Stimulated activated memory B cell treated with anti-CD40 and anti-IgM and Interleukin-4, amounts not matched to agents 10 μg/mL and 1 μg/mL and 100 μg/mL, for 72 hours (primary cell): ENCODE measurements around the gene MEMO1.
"Not testable (repeated sequence)": the region's sequence is repeated elsewhere in the genome, so short reads cannot be mapped to it uniquely, and the experiment has no call there.

Experiments
- ATAC-seq: fragments of 150-1000 bp; cut with Tn5 transposase; 2 replicates; pipeline ENCODE4 v1.10.0; 2021
- H3K27ac Mint-ChIP-seq: one replicate; pipeline ENCODE4 v1.8.0; 2022; ENCODE audit warnings: mild to moderate bottlenecking, mixed read lengths
- H3K27me3 Mint-ChIP-seq: one replicate; pipeline ENCODE4 v1.8.0; 2022; ENCODE audit warnings: mixed read lengths
- H3K36me3 Mint-ChIP-seq: one replicate; pipeline ENCODE4 v1.8.0; 2022; ENCODE audit warnings: mixed read lengths
- H3K4me1 Mint-ChIP-seq: one replicate; pipeline ENCODE4 v1.8.0; 2022; ENCODE audit warnings: mixed read lengths
- H3K4me3 Mint-ChIP-seq: one replicate; pipeline ENCODE4 v1.8.0; 2022; ENCODE audit warnings: mild to moderate bottlenecking, moderate library complexity, mixed read lengths
- H3K9me3 Mint-ChIP-seq: one replicate; pipeline ENCODE4 v1.8.0; 2022; ENCODE audit warnings: mixed read lengths

Gene MEMO1

DNA sequence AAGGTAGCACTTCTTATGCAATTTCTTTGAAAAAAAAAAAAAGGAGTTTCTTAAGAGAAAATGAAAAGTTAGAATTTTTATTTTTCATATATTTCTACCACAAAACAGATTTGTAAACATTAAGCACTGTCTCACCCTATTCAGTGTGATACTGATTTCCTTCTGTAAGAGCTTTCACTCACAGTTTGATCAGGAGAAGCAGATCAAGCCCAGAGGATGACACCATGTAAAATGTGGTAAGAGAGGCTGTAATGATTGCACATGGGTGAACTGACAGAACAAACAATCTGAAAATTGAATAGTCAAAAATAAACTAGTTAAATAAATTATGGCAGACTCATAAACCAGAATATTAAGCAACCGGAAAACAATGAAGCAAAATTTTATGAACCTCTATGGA, 54.5 kb downstream of the MEMO1 start:
- no peak for ATAC-seq
- H3K4me1 Mint-ChIP-seq, result peaks cover 48% of the 10 kb centered on the region
- no peaks in the 10 kb centered on the region for H3K9me3 Mint-ChIP-seq
- H3K27me3 Mint-ChIP-seq, result no peaks in the 10 kb centered on the region
- peak overlapping the region; percentile 85 for H3K27ac Mint-ChIP-seq
- peaks cover 7% of the 10 kb centered on the region for H3K36me3 Mint-ChIP-seq
- H3K4me3 Mint-ChIP-seq, result peak overlapping the region; percentile 64

DNA sequence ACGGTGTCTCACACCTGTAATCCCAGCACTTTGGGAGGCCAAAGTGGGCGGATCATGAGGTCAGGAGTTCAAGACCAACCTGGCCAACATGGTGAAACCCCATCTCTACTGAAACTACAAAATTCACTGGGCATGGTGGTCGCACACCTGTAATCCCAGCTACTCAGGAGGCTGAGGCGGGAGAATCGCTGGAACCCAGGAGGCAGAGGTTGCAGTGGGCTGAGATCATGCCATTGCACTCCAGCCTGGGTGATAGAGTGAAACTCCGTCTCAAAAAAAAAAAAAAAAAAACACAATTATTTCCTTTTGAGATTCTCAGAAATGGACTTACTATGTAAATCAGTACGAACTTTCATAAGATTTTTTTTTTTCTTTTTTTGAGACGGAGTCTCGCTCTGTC, 57.7 kb downstream of the MEMO1 start:
- H3K9me3 Mint-ChIP-seq, H3K27me3 Mint-ChIP-seq, H3K27ac Mint-ChIP-seq, H3K4me3 Mint-ChIP-seq, ATAC-seq: not testable (repeated sequence)
- Mint-ChIP-seq H3K4me1 (peaks cover 32% of the 10 kb centered on the region), H3K36me3 (peaks cover 14% of the 10 kb centered on the region)

- Mint-ChIP-seq H3K27ac (no peak overlapping the region), H3K4me3 (no peak overlapping the region)
- no peak for ATAC-seq
Measured at GRCh38 chr2:31950946-31951562, 59.8 kb downstream of the MEMO1 start.

GRCh38 chr2:31947871-31948270, 62.9 kb downstream of the MEMO1 start:
- ATAC-seq, result no peak
- Mint-ChIP-seq H3K27me3 (no peaks in the 10 kb centered on the region), H3K4me3 (no peak overlapping the region), H3K27ac (peak overlapping the region; percentile 24), H3K9me3 (no peaks in the 10 kb centered on the region), H3K4me1 (peaks cover 50% of the 10 kb centered on the region), H3K36me3 (peaks cover 20% of the 10 kb centered on the region)

More at GRCh38 chr2:31950946-31951562, 59.8 kb downstream of the MEMO1 start:
- Mint-ChIP-seq H3K36me3 (peaks cover 14% of the 10 kb centered on the region), H3K27me3 (no peaks in the 10 kb centered on the region), H3K9me3 (no peaks in the 10 kb centered on the region), H3K4me1 (peaks cover 32% of the 10 kb centered on the region)

DNA sequence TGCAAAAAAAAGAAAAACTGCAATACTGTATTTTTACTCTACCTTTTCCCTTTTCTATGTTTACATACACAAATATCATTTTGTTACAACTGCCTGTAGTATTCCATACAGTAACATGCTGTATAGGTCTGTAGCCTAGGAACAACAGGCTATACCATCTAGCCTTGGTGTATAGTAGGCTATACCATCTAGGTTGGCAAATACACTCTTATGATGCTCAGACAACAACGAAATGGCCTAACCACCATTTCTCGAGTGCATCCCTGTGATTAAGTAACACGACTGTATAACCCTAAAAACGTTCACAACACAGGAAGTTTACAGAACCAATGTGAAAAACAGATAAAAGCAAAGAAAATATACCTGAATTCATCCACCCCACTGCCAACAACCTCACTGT, 64.0 kb downstream of the MEMO1 start:
- H3K36me3 Mint-ChIP-seq, result peaks cover 20% of the 10 kb centered on the region
- H3K9me3 Mint-ChIP-seq, result no peaks in the 10 kb centered on the region
- ATAC-seq, result no peak
- peaks cover 50% of the 10 kb centered on the region for H3K4me1 Mint-ChIP-seq
- no peaks in the 10 kb centered on the region for H3K27me3 Mint-ChIP-seq
- no peak overlapping the region for H3K27ac Mint-ChIP-seq
- no peak overlapping the region for H3K4me3 Mint-ChIP-seq

- Mint-ChIP-seq H3K9me3 (no peaks in the 10 kb centered on the region), H3K4me1 (peaks cover 46% of the 10 kb centered on the region), H3K36me3 (peaks cover 20% of the 10 kb centered on the region), H3K4me3 (no peak overlapping the region), H3K27me3 (no peaks in the 10 kb centered on the region), H3K27ac (no peak overlapping the region)
- no peak for ATAC-seq
Measured at GRCh38 chr2:31945572-31945935, 65.3 kb downstream of the MEMO1 start.

- Mint-ChIP-seq H3K4me1 (peaks cover 46% of the 10 kb centered on the region), H3K27ac (peak overlapping the region; percentile 39), H3K36me3 (peaks cover 20% of the 10 kb centered on the region), H3K27me3 (no peaks in the 10 kb centered on the region), H3K9me3 (no peaks in the 10 kb centered on the region), H3K4me3 (no peak overlapping the region)
- no peak for ATAC-seq
Measured at GRCh38 chr2:31944828-31945571, 65.8 kb downstream of the MEMO1 start.

- Mint-ChIP-seq H3K27me3 (no peaks in the 10 kb centered on the region), H3K27ac (peak overlapping the region; percentile 39), H3K36me3 (peaks cover 13% of the 10 kb centered on the region), H3K9me3 (no peaks in the 10 kb centered on the region), H3K4me3 (no peak overlapping the region), H3K4me1 (peaks cover 39% of the 10 kb centered on the region)
- no peak for ATAC-seq
Measured at GRCh38 chr2:31943636-31944225, 67.1 kb downstream of the MEMO1 start.

DNA sequence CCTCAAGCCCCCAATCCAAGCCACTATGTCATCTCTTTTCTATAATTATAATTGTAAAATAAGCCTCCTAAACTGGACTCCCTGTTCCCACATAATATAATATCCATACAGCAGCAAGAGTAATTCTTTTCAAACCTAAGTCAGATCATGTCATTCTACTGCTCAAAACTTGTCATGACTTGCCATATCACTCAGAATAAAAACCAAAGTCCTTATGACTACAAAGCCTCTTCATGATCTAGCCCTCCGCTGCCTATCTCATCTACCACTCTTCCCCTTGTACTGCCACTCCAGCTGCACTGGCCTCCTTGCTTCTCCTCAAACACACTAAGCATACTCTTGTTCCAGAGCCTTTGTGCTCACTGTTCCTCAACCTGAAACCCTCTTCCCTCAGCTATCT, 69.9 kb downstream of the MEMO1 start:
- Mint-ChIP-seq H3K36me3 (peaks cover 21% of the 10 kb centered on the region), H3K9me3 (no peaks in the 10 kb centered on the region)

DNA sequence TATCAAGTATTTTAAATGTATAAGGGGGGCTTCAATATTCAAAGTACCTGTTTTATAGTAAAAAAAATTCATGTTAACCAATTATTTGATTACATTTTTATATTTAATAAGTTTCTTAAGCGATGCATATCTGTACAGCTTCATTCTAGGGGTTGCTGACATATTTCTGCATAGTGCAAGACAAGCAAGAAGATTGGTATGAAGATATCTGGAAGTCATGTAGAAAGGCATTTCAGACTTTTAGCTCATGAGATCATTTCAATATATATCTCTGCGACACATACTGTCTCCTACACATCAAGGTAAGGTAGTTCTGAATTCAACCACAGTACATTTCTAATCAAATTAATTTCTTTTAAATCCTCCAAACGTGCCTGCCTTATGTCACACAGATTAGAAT, 73.1 kb downstream of the MEMO1 start:
- H3K4me1 Mint-ChIP-seq, result no peaks in the 10 kb centered on the region
- no peak for ATAC-seq
- H3K9me3 Mint-ChIP-seq, result no peaks in the 10 kb centered on the region
- H3K27ac Mint-ChIP-seq, result no peak overlapping the region
- H3K4me3 Mint-ChIP-seq, result no peak overlapping the region
- H3K27me3 Mint-ChIP-seq, result no peaks in the 10 kb centered on the region
- H3K36me3 Mint-ChIP-seq, result peaks cover 11% of the 10 kb centered on the region

More for the DNA sequence above, 69.9 kb downstream of the MEMO1 start:
- H3K4me3 Mint-ChIP-seq, result no peak overlapping the region
- peaks cover 25% of the 10 kb centered on the region for H3K4me1 Mint-ChIP-seq
- no peaks in the 10 kb centered on the region for H3K27me3 Mint-ChIP-seq
- ATAC-seq, result no peak
- H3K27ac Mint-ChIP-seq, result no peak overlapping the region

DNA sequence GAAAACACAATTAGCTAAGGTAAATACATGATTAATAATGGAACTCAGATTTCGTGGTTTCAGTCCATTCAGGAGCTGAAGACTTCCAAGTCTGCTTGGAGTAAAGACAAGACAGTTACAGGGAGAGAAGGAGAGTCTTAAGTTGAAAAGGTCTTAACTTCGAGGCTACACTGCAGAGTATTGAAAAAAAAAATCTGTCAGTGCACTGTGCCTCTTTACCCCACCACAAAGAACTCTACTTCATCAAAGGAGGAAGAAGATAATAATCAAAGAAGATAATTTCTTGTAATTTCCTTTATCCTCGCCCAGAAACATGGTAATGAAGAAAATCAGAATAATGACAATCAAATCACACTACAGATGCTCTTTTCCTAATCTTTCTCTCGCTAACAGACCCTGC, 75.4 kb downstream of the MEMO1 start:
- Mint-ChIP-seq H3K27ac (no peak overlapping the region), H3K36me3 (peaks cover 16% of the 10 kb centered on the region), H3K9me3 (no peaks in the 10 kb centered on the region), H3K27me3 (no peaks in the 10 kb centered on the region), H3K4me1 (no peaks in the 10 kb centered on the region), H3K4me3 (no peak overlapping the region)
- ATAC-seq, result no peak

DNA sequence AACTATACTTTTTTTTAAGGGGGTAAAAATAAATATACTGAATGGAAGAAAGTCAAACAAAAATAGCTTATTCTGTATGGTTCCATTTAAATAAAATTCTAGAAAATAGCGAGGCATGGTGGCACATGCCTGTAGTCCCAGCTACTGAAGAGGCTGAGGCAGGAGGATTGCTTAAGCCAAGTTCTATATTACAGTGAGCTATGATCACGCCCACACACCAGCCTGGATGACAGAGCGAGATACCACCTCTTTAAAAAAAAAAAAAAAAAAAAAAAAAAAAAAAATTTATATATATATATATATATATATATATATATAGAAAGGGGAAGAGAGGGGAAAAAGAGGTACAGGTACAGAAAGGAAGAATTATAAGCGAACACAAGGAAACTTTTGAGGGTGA, 77.7 kb downstream of the MEMO1 start:
- H3K27ac Mint-ChIP-seq, result no peak overlapping the region
- H3K27me3 Mint-ChIP-seq, result no peaks in the 10 kb centered on the region
- ATAC-seq, result no peak
- H3K36me3 Mint-ChIP-seq, result peaks cover 20% of the 10 kb centered on the region
- no peaks in the 10 kb centered on the region for H3K9me3 Mint-ChIP-seq
- H3K4me1 Mint-ChIP-seq, result no peaks in the 10 kb centered on the region
- no peak overlapping the region for H3K4me3 Mint-ChIP-seq

- H3K4me3 Mint-ChIP-seq, result no peak overlapping the region
- no peak overlapping the region for H3K27ac Mint-ChIP-seq
- ATAC-seq, result no peak
- H3K9me3 Mint-ChIP-seq, result no peaks in the 10 kb centered on the region
- H3K4me1 Mint-ChIP-seq, result no peaks in the 10 kb centered on the region
- H3K27me3 Mint-ChIP-seq, result no peaks in the 10 kb centered on the region
- H3K36me3 Mint-ChIP-seq, result peaks cover 20% of the 10 kb centered on the region
Measured at GRCh38 chr2:31932589-31932988, 78.2 kb downstream of the MEMO1 start.

GRCh38 chr2:31931916-31932315, 78.9 kb downstream of the MEMO1 start:
- Mint-ChIP-seq H3K27ac (no peak overlapping the region), H3K4me1 (no peaks in the 10 kb centered on the region), H3K4me3 (no peak overlapping the region), H3K9me3 (no peaks in the 10 kb centered on the region), H3K36me3 (peaks cover 20% of the 10 kb centered on the region), H3K27me3 (no peaks in the 10 kb centered on the region)
- no peak for ATAC-seq

DNA sequence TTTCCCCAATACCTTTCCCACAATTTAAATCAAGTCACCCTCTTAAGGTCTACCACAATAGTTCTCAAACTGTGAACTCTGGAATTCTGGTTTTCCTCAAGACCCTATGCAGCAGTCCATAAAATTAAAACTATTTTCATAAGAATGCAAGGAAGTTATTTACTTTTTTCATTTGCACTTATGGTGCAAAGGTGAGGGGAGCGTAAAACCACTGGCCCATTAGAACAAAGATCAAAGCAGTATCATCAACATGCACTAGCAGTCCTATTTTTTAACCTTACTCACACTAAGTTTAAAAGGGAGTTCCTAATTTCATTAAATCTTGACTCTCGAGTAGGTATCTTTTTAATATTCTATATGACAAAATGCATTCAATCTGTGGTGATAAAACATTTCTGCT, 85.3 kb downstream of the MEMO1 start:
- H3K27me3 Mint-ChIP-seq, result no peaks in the 10 kb centered on the region
- H3K4me1 Mint-ChIP-seq, result peaks cover 15% of the 10 kb centered on the region
- no peak overlapping the region for H3K27ac Mint-ChIP-seq
- no peak overlapping the region for H3K4me3 Mint-ChIP-seq
- ATAC-seq, result no peak
- no peaks in the 10 kb centered on the region for H3K9me3 Mint-ChIP-seq
- H3K36me3 Mint-ChIP-seq, result peaks cover 31% of the 10 kb centered on the region

DNA sequence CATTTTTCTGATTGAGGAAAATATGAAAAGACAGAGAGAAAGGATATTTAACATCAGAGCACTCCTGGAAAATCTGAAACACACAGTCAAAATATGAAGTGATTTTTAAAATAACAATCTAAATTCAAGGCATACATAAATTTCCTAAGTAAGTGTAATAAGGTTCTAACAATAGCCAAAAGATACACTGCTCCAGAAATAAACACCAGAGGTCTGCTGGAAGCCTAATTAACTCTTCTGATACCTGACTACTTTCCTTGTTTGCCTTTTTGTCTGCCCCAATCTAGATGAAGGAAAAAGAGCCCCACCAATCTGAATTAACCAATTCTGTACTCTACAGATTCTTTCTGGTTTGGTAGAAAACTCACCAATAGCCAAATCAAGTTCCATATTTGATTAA, 87.1 kb downstream of the MEMO1 start:
- Mint-ChIP-seq H3K4me3 (no peak overlapping the region), H3K4me1 (peaks cover 15% of the 10 kb centered on the region), H3K36me3 (peaks cover 35% of the 10 kb centered on the region), H3K9me3 (no peaks in the 10 kb centered on the region), H3K27me3 (no peaks in the 10 kb centered on the region), H3K27ac (peak overlapping the region; percentile 35)
- ATAC-seq, result no peak
